ENCODE measurements around the gene OR2AT4. TPM values are rescaled to one million over a fixed set of nuclear protein-coding genes. Genes with fewer than 3 reads are reported as not detected.

Gene OR2AT4
- total and polyA plus RNA-seq, 2 of the 4 experiments (the other 2 are of a cell fraction), result not detected

GRCh38 chr11:75068559-75068958 lies 28.1 kb downstream of the OR2AT4 start:
- no peak overlapping the region for H4K5ac ChIP-seq (ENCODE audit: low read depth, low read length)
- no peak overlapping the region for H4K91ac ChIP-seq (ENCODE audit: insufficient read depth, low read depth, low read length)
- no peaks in the 10 kb centered on the region for H3K79me1 ChIP-seq (ENCODE audit: low read depth in 1 of 2, low read length in 2 of 2)
- H3K9ac ChIP-seq (ENCODE audit: low read depth, low read length), result no peak overlapping the region
- H3K4ac ChIP-seq (ENCODE audit: low read depth, low read length), result no peak overlapping the region
- BruUV-seq (replicated peaks), result no TSS peak
- intact Hi-C loops (cut with micrococcal nuclease) (no loop called here), dilution Hi-C loops (cut with HindIII; ENCODE audit: low sequenced_read_pairs, unreplicated experiment) (no loop called here), in situ Hi-C loops (cut with MboI; ENCODE audit: low sequenced_read_pairs) (no loop called here)
- no peaks in the 10 kb centered on the region for H4K20me1 ChIP-seq (ENCODE audit: insufficient read depth, low read length)
- H4K8ac ChIP-seq (ENCODE audit: low read depth in 2 of 2, low read length in 2 of 2), result no peak overlapping the region
- no peak overlapping the region for H3K4me2 ChIP-seq (ENCODE audit: low read depth, low read length)
- H2BK120ac ChIP-seq (ENCODE audit: low read depth, low read length), result no peak overlapping the region
- H3K4me3 ChIP-seq (ENCODE audit: insufficient read depth, low read depth, low read length), result no peak overlapping the region
- no peak overlapping the region for H2BK15ac ChIP-seq (ENCODE audit: low read depth, low read length)
- H3K18ac ChIP-seq (ENCODE audit: low read depth, low read length), result no peak overlapping the region
- CTCF ChIA-PET, result no interaction called here
- no peak overlapping the region for H2AFZ ChIP-seq (replicated peaks; ENCODE audit: low read length, poor library complexity)
- DNase-seq (no peak), ATAC-seq (ENCODE audit: low read depth) (no peak)
- no peaks in the 10 kb centered on the region for H3K36me3 ChIP-seq (ENCODE audit: control insufficient read depth, insufficient read depth, low read length)
- H3K56ac ChIP-seq (ENCODE audit: extremely low read depth, insufficient read depth, low read length), result no peak overlapping the region
- no peak overlapping the region for H2BK20ac ChIP-seq (ENCODE audit: low read depth, low read length)
- no peak overlapping the region for H2BK5ac ChIP-seq (ENCODE audit: low read depth, low read length, poor library complexity, severe bottlenecking)
- no peak overlapping the region for H3K14ac ChIP-seq (replicated peaks; ENCODE audit: low read depth, low read length)
- H3K27ac ChIP-seq (ENCODE audit: insufficient read depth, low read length), result no peak overlapping the region
- POLR2A ChIA-PET (ENCODE audit: unreplicated experiment), result no interaction called here
- no peaks in the 10 kb centered on the region for H3K9me3 ChIP-seq (ENCODE audit: control insufficient read depth, insufficient read depth, low read length)
- H3K23ac ChIP-seq (ENCODE audit: low read depth, low read length), result no peak overlapping the region
- H2AK9ac ChIP-seq (replicated peaks; ENCODE audit: low read depth, low read length, poor library complexity), result no peak overlapping the region
- H2AK5ac ChIP-seq (ENCODE audit: low read depth, low read length), result no peak overlapping the region
- peaks cover 27% of the 10 kb centered on the region for H3K27me3 ChIP-seq (ENCODE audit: control insufficient read depth, insufficient read depth, low read length)
- H3K9me1 ChIP-seq (ENCODE audit: insufficient read depth, low read length), result 0 out of 2 replicates have a peak, but pooled peaks cover under 1% of the 10 kb centered on the region
- no peak for TF ChIP-seq RFX5 (IDR thresholded peaks at IDR 0.05; ENCODE audit: low read depth, low read length)
- TF ChIP-seq CTCF (conservative IDR thresholded peaks at IDR 0.05; ENCODE audit: low read depth, low read length), result no peak
- TF ChIP-seq CHD1 (IDR thresholded peaks at IDR 0.05; ENCODE audit: low read depth, low read length), result no peak
- no peak for TF ChIP-seq FOS (IDR thresholded peaks at IDR 0.05; ENCODE audit: low read depth, low read length)
- no peak for TF ChIP-seq NFE2L2 (IDR thresholded peaks at IDR 0.05; ENCODE audit: low read depth, low read length)
- TF ChIP-seq USF2 (IDR thresholded peaks at IDR 0.05; ENCODE audit: low read depth, low read length), result no peak
- no peak for TF ChIP-seq ELK1 (IDR thresholded peaks at IDR 0.05; ENCODE audit: borderline replicate concordance, low read depth, low read length)
- TF ChIP-seq RAD21 (IDR thresholded peaks at IDR 0.05; ENCODE audit: low read length), result no peak
- TF ChIP-seq RCOR1 (IDR thresholded peaks at IDR 0.05; ENCODE audit: insufficient replicate concordance, low read length), result no peak
- no peak for TF ChIP-seq MXI1 (IDR thresholded peaks at IDR 0.05; ENCODE audit: borderline replicate concordance, low read depth, low read length)
- TF ChIP-seq MAZ (IDR thresholded peaks at IDR 0.05; ENCODE audit: borderline replicate concordance, low read depth, low read length), result no peak
- TF ChIP-seq POLR2A (IDR thresholded peaks at IDR 0.05; ENCODE audit: low read depth, low read length), result no peak
- no peak for TF ChIP-seq CEBPB (IDR thresholded peaks at IDR 0.05; ENCODE audit: low read depth, low read length)
- TF ChIP-seq MAFK (IDR thresholded peaks at IDR 0.05; ENCODE audit: low read depth, low read length), result no peak
- no peak for TF ChIP-seq BHLHE40 (IDR thresholded peaks at IDR 0.05; ENCODE audit: low read depth, low read length)
- TF ChIP-seq SMC3 (IDR thresholded peaks at IDR 0.05; ENCODE audit: low read depth, low read length), result no peak
- H3K4me1 ChIP-seq (ENCODE audit: control insufficient read depth, insufficient read depth, low read length), result no peaks in the 10 kb centered on the region

All from IMR-90 (cell line).